IMR-90 (cell line): ENCODE measurements around the gene GDPD2. TPM values are rescaled to one million over a fixed set of nuclear protein-coding genes. Genes with fewer than 3 reads are reported as not detected.

Experiments
- ATAC-seq: fragments of 200-7000 bp; cut with Tn5 transposase; 2 replicates; pipeline ENCODE4 v1.9.1; 2020; ENCODE audit warnings: low read depth, mild to moderate bottlenecking, moderate library complexity
- BruUV-seq: library from RNA; stranded (reverse); fragments of 400-500 nt; replicated peaks from 2 replicates; lab custom pipeline; 2021; lab: Mats Ljungman, UMichigan
- CTCF ChIA-PET: fragments of 300-600 bp; formaldehyde crosslinking; extraction: SDS; loops from one replicate; lab custom pipeline; 2021; ENCODE audit warnings: antibody characterized with exemption; lab: Yijun Ruan, JAX
- POLR2A ChIA-PET: fragments of 300-600 bp; sonication (Branson Sonifier 250); formaldehyde crosslinking; loops from one replicate; lab custom pipeline; 2022; ENCODE audit warnings: antibody characterized with exemption; ENCODE audit not compliant: unreplicated experiment; lab: Charles Lee
- DNase-seq: peaks from one replicate; pipeline ENCODE4 v3.0.0; 2013
- H2AFZ ChIP-seq: replicated peaks from 2 replicates; pipeline ENCODE3; 2013; ENCODE audit warnings: low read length, mild to moderate bottlenecking; ENCODE audit not compliant: poor library complexity
- H2AK5ac ChIP-seq: 2 replicates; pipeline ENCODE4 v1.6.1; 2013; ENCODE audit warnings: low read depth, low read length, inconsistent platforms
- H2AK9ac ChIP-seq: replicated peaks from 2 replicates; pipeline ENCODE3; 2013; ENCODE audit warnings: mild to moderate bottlenecking, low read depth, low read length, moderate library complexity; ENCODE audit not compliant: poor library complexity
- H2BK120ac ChIP-seq: 2 replicates; pipeline ENCODE4 v1.6.1; 2013; ENCODE audit warnings: low read depth, low read length, inconsistent platforms
- H2BK15ac ChIP-seq: 3 replicates; pipeline ENCODE4 v1.6.1; 2013; ENCODE audit warnings: low read depth, low read length, inconsistent platforms
- H2BK20ac ChIP-seq: 2 replicates; pipeline ENCODE4 v1.6.1; 2013; ENCODE audit warnings: low read depth, mild to moderate bottlenecking, inconsistent platforms, low read length, moderate library complexity
- H2BK5ac ChIP-seq: 2 replicates; pipeline ENCODE4 v1.6.1; 2013; ENCODE audit warnings: mild to moderate bottlenecking, low read depth, low read length, inconsistent platforms; ENCODE audit not compliant: poor library complexity, severe bottlenecking
- H3K14ac ChIP-seq: replicated peaks from 2 replicates; pipeline ENCODE4 v1.6.1; 2013; ENCODE audit warnings: low read depth, low read length, inconsistent platforms
- H3K18ac ChIP-seq: 2 replicates; pipeline ENCODE4 v1.6.1; 2013; ENCODE audit warnings: low read depth, low read length, control low read depth
- H3K23ac ChIP-seq: 2 replicates; pipeline ENCODE4 v1.6.1; 2013; ENCODE audit warnings: low read depth, low read length, inconsistent platforms
- H3K27ac ChIP-seq: 2 replicates; pipeline ENCODE4 v1.5.1; 2013; ENCODE audit warnings: mild to moderate bottlenecking, control low read depth, low read length; ENCODE audit not compliant: insufficient read depth
- H3K27me3 ChIP-seq: 2 replicates; pipeline ENCODE4 v1.6.1; 2013; ENCODE audit warnings: low read length; ENCODE audit not compliant: control insufficient read depth, insufficient read depth
- H3K36me3 ChIP-seq: 2 replicates; pipeline ENCODE4 v1.6.1; 2013; ENCODE audit warnings: low read length, mixed read lengths; ENCODE audit not compliant: control insufficient read depth, insufficient read depth
- H3K4ac ChIP-seq: 2 replicates; pipeline ENCODE4 v1.6.1; 2013; ENCODE audit warnings: low read depth, low read length, inconsistent platforms
- H3K4me1 ChIP-seq: 2 replicates; pipeline ENCODE4 v1.6.1; 2013; ENCODE audit warnings: low read length, mixed read lengths; ENCODE audit not compliant: control insufficient read depth, insufficient read depth
- H3K4me2 ChIP-seq: 2 replicates; pipeline ENCODE4 v1.6.1; 2013; ENCODE audit warnings: low read depth, mild to moderate bottlenecking, control low read depth, low read length, moderate library complexity
- H3K4me3 ChIP-seq: 2 replicates; pipeline ENCODE4 v1.5.1; 2013; ENCODE audit warnings: low read depth, mild to moderate bottlenecking, control low read depth, low read length, moderate library complexity; ENCODE audit not compliant: insufficient read depth
- H3K56ac ChIP-seq: 2 replicates; pipeline ENCODE4 v1.6.1; 2013; ENCODE audit warnings: low read length, inconsistent platforms; ENCODE audit not compliant: insufficient read depth; ENCODE audit errors: extremely low read depth
- H3K79me1 ChIP-seq, 2 experiments: 2 replicates each; pipeline ENCODE4 v1.6.1; 2013; ENCODE audit warnings: low read length in 2 of 2, inconsistent platforms in 1 of 2, low read depth in 1 of 2
- H3K9ac ChIP-seq: 2 replicates; pipeline ENCODE4 v1.6.1; 2013; ENCODE audit warnings: low read depth, low read length, control low read depth
- H3K9me1 ChIP-seq: 2 replicates; pipeline ENCODE4 v1.6.1; 2013; ENCODE audit warnings: low read length, inconsistent platforms; ENCODE audit not compliant: insufficient read depth
- H3K9me3 ChIP-seq: 2 replicates; pipeline ENCODE4 v1.6.1; 2013; ENCODE audit warnings: low read length; ENCODE audit not compliant: control insufficient read depth, insufficient read depth
- H4K20me1 ChIP-seq: 2 replicates; pipeline ENCODE4 v1.6.1; 2013; ENCODE audit warnings: low read length, inconsistent platforms; ENCODE audit not compliant: insufficient read depth
- H4K5ac ChIP-seq: 2 replicates; pipeline ENCODE4 v1.6.1; 2013; ENCODE audit warnings: mild to moderate bottlenecking, low read depth, low read length, control low read depth
- H4K8ac ChIP-seq, 2 experiments: 2 replicates each; pipeline ENCODE4 v1.6.1; 2013; ENCODE audit warnings: low read depth in 2 of 2, low read length in 2 of 2, control low read depth in 1 of 2, inconsistent platforms in 1 of 2
- H4K91ac ChIP-seq: 2 replicates; pipeline ENCODE4 v1.6.1; 2013; ENCODE audit warnings: low read depth, low read length, inconsistent platforms; ENCODE audit not compliant: insufficient read depth
- CHD1 ChIP-seq: IDR thresholded peaks from 2 replicates; pipeline ENCODE4 v1.6.1; 2012; ENCODE audit warnings: low read depth, low read length, improper control_type of control experiment
- FOS ChIP-seq: fragments of 150-350 bp; IDR thresholded peaks from 2 replicates; pipeline ENCODE4 v1.6.1; 2016; ENCODE audit warnings: low read depth, low read length
- MAFK ChIP-seq: IDR thresholded peaks from 2 replicates; pipeline ENCODE4 v1.6.1; 2012; ENCODE audit warnings: low read depth, low read length, improper control_type of control experiment
- NFE2L2 ChIP-seq: fragments of 150-350 bp; IDR thresholded peaks from 2 replicates; pipeline ENCODE4 v1.6.1; 2016; ENCODE audit warnings: low read depth, mild to moderate bottlenecking, low read length
- RAD21 ChIP-seq: IDR thresholded peaks from 2 replicates; pipeline ENCODE4 v1.6.1; 2012; ENCODE audit warnings: low read length, improper control_type of control experiment
- USF2 ChIP-seq: fragments of 150-350 bp; IDR thresholded peaks from 2 replicates; pipeline ENCODE4 v1.6.1; 2017; ENCODE audit warnings: mild to moderate bottlenecking, antibody characterized with exemption, low read length, low read depth
- WGBS, 2 experiments: methylation state at CpG; one replicate each; pipeline versions ENCODE4 v1.1.5 to v1.1.7; 2013; ENCODE audit warnings: missing lambda C conversion rate in 2 of 2; ENCODE audit not compliant: insufficient read length in 1 of 2; ENCODE audit errors: extremely low coverage in 2 of 2; 5-methylcytosine and 5-hydroxymethylcytosine counted together
- dilution Hi-C: fragments of 300-500 bp; cut with HindIII; formaldehyde crosslinking; loops from one replicate; pipeline ENCODE4 v1.14.3; 2018; ENCODE audit warnings: low sequenced_read_pairs; ENCODE audit not compliant: unreplicated experiment
- in situ Hi-C: fragments of 300-500 bp; cut with MboI; formaldehyde crosslinking; loops from 3 replicates; pipeline ENCODE4 v1.14.3; 2019; ENCODE audit warnings: low sequenced_read_pairs, inconsistent platforms, mixed read lengths
- intact Hi-C: fragments of 100-400 bp; cut with micrococcal nuclease; formaldehyde crosslinking; loops from 2 replicates; pipeline ENCODE4 v1.10.0; 2022
- polyA plus RNA-seq, 3 experiments: library from polyadenylated mRNA; depleted of rRNA; stranded (reverse); fragments of >200 nt; gene quantifications; 2 replicates each; pipeline ENCODE4 v1.2.3, GENCODE V29; 2012; ENCODE audit warnings: low replicate concordance in 1 of 3
- total RNA-seq: library from RNA; depleted of rRNA; stranded (reverse); fragments of >200 nt; gene quantifications from 2 replicates; pipeline ENCODE4 v1.2.3, GENCODE V29; 2012

Gene GDPD2
- total and polyA plus RNA-seq, 2 of the 4 experiments (the other 2 are of a cell fraction), result not detected

DNA sequence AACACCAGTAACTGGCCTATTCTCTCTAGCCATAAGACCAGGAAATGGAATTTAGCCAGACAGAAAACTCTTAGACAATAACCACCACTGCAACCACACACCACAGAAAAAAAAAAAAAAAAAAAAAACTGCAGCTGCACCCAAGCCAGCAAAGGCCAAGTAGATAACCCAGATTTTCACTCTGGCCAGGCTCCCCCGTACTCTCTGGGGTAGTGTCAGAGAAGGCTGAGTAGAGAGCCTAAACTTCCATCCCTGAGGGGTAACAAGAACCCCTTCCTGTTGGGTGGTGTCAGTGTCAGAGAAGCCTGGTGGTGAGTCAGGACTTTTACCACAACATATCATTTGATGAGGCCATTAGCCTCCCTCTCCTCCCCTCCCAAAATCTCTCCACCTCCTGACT lies 15.9 kb downstream of the GDPD2 start:
- H3K18ac ChIP-seq, result no peak overlapping the region
- POLR2A ChIA-PET, result interaction anchor here (0.6 kb wide), 1 partner anchor 178 kb away, joined by 3 read pairs; no protein-coding TSS in a partner anchor
- no peak overlapping the region for H3K14ac ChIP-seq
- in situ Hi-C loops, result no loop called here
- 0 out of 2 replicates have a peak, but pooled peaks cover 3% of the 10 kb centered on the region for H3K9me1 ChIP-seq
- H2BK120ac ChIP-seq, result no peak overlapping the region
- H4K20me1 ChIP-seq, result no peaks in the 10 kb centered on the region
- no peak overlapping the region for H3K9ac ChIP-seq
- H3K79me1 ChIP-seq, result peaks cover 4 to 15% of the 10 kb centered on the region in 2 experiments; a peak in 3 of 4 replicates
- no peak overlapping the region for H2BK5ac ChIP-seq
- no peak overlapping the region for H3K56ac ChIP-seq
- H3K4me2 ChIP-seq, result no peak overlapping the region
- H2AK9ac ChIP-seq, result no peak overlapping the region
- no peak overlapping the region for H4K91ac ChIP-seq
- H3K4me3 ChIP-seq, result no peak overlapping the region
- peaks cover 4% of the 10 kb centered on the region; the same call in 1 of the 2 replicates for H3K4me1 ChIP-seq
- no TSS peak for BruUV-seq
- DNase-seq (no peak), ATAC-seq (no peak)
- TF ChIP-seq MAFK, result no peak
- TF ChIP-seq RAD21, result no peak
- TF ChIP-seq CHD1, result no peak
- no peak for TF ChIP-seq NFE2L2
- TF ChIP-seq FOS, result no peak
- no peak for TF ChIP-seq USF2
- H2BK15ac ChIP-seq, result no peak overlapping the region
- CTCF ChIA-PET, result no interaction called here
- no peak overlapping the region for H3K23ac ChIP-seq
- no peak overlapping the region for H4K5ac ChIP-seq
- no peaks in the 10 kb centered on the region for H3K36me3 ChIP-seq
- H2AK5ac ChIP-seq, result no peak overlapping the region
- no peak overlapping the region for H4K8ac ChIP-seq
- H3K9me3 ChIP-seq, result no peaks in the 10 kb centered on the region
- dilution Hi-C loops, result no loop called here
- peak overlapping the region; percentile 61 for H2AFZ ChIP-seq
- no peak overlapping the region for H3K4ac ChIP-seq
- peaks cover 2% of the 10 kb centered on the region; the same call in 1 of the 2 replicates for H3K27me3 ChIP-seq
- no CpG with 5 or more reads among the region's 1 CpG for WGBS, 2 experiments
- no peak overlapping the region for H2BK20ac ChIP-seq
- intact Hi-C loops, result no loop called here
- H3K27ac ChIP-seq, result no peak overlapping the region
